Lung (tissue), 12 donors: Measurements from ENCODE around the gene CASZ1. TPM values are rescaled to one million over a fixed set of nuclear protein-coding genes. Genes with fewer than 3 reads are reported as not detected.

ENCODE experiments used
- ATAC-seq: fragments of 200-7000 bp; cut with Tn5 transposase; one replicate; pipeline ENCODE4 v1.9.1; 2020; ENCODE audit warnings: moderate number of reproducible peaks; ENCODE audit not compliant: insufficient read depth, low FRiP score
- DNase-seq, 3 donors: peaks; one replicate each; pipeline ENCODE4 v3.0.0-alpha.2; 2013 to 2017
- H3K27ac ChIP-seq, 2 donors: one replicate each; pipeline ENCODE4 v1.5.1; 2013; ENCODE audit warnings: mild to moderate bottlenecking in 2 of 2, moderate library complexity in 2 of 2, control low read depth in 1 of 2, inconsistent platforms in 1 of 2, low read depth in 1 of 2, low read length in 1 of 2
- H3K27me3 ChIP-seq, 3 donors: one replicate each; pipeline ENCODE4 v1.5.1; 2013; ENCODE audit warnings: low read length in 2 of 3; ENCODE audit not compliant: control insufficient read depth in 3 of 3, insufficient read depth in 3 of 3
- H3K36me3 ChIP-seq, 4 donors: one replicate each; pipeline ENCODE4 v1.5.1; 2013; ENCODE audit warnings: low read length in 4 of 4, mild to moderate bottlenecking in 1 of 4, moderate library complexity in 1 of 4; ENCODE audit not compliant: control insufficient read depth in 4 of 4, insufficient read depth in 4 of 4
- H3K4me1 ChIP-seq, 5 donors: one replicate each; pipeline ENCODE4 v1.5.1; 2013; ENCODE audit warnings: low read length in 5 of 5, mild to moderate bottlenecking in 2 of 5, moderate library complexity in 1 of 5; ENCODE audit not compliant: control insufficient read depth in 5 of 5, insufficient read depth in 5 of 5
- H3K4me3 ChIP-seq: one replicate; pipeline ENCODE4 v1.5.1; 2013; ENCODE audit warnings: mild to moderate bottlenecking, control low read depth, moderate library complexity
- H3K9ac ChIP-seq, 2 donors: one replicate each; pipeline ENCODE4 v1.5.1; 2013; ENCODE audit warnings: low read length in 2 of 2, control low read depth in 1 of 2; ENCODE audit not compliant: insufficient read depth in 1 of 2
- H3K9me3 ChIP-seq, 4 donors: one replicate each; pipeline ENCODE4 v1.5.1; 2013; ENCODE audit warnings: low read length in 3 of 4, mild to moderate bottlenecking in 1 of 4, moderate library complexity in 1 of 4; ENCODE audit not compliant: control insufficient read depth in 4 of 4, insufficient read depth in 3 of 4
- CTCF ChIP-seq: IDR thresholded peaks from 2 replicates; pipeline ENCODE4 v1.5.1; 2012; ENCODE audit warnings: mild to moderate bottlenecking; ENCODE audit errors: control extremely low read depth, extremely low read depth
- WGBS, 2 donors: extraction: QIAGEN DNeasy Blood & Tissue Kit; methylation state at CpG; one replicate each; pipeline ENCODE4 v1.1.7; 2013; 5-methylcytosine and 5-hydroxymethylcytosine counted together
- polyA plus RNA-seq, 2 donors: library from polyadenylated mRNA; stranded (reverse); fragments of 200-250 nt; gene quantifications; one replicate each; pipeline ENCODE4 v1.2.1, GENCODE V29; 2013
- total RNA-seq, 2 donors: library from RNA; depleted of rRNA in 1 of 2; stranded (reverse); fragments of >200 nt in 1 of 2; gene quantifications; one replicate each; pipeline ENCODE4 v1.2.1, GENCODE V29; 2014 to 2021
- donor health status: control.
- donor health status: control.
- donor health status: Bipolar disorder and iron deficiency.
- donor health status: healthy.
- donor health status: DM: yes; HTN: yes; CAD: no.

CASZ1 gene
- total and polyA plus RNA-seq, 4 donors = 10.3 to 69.9 (median 40.5) TPM

DNA sequence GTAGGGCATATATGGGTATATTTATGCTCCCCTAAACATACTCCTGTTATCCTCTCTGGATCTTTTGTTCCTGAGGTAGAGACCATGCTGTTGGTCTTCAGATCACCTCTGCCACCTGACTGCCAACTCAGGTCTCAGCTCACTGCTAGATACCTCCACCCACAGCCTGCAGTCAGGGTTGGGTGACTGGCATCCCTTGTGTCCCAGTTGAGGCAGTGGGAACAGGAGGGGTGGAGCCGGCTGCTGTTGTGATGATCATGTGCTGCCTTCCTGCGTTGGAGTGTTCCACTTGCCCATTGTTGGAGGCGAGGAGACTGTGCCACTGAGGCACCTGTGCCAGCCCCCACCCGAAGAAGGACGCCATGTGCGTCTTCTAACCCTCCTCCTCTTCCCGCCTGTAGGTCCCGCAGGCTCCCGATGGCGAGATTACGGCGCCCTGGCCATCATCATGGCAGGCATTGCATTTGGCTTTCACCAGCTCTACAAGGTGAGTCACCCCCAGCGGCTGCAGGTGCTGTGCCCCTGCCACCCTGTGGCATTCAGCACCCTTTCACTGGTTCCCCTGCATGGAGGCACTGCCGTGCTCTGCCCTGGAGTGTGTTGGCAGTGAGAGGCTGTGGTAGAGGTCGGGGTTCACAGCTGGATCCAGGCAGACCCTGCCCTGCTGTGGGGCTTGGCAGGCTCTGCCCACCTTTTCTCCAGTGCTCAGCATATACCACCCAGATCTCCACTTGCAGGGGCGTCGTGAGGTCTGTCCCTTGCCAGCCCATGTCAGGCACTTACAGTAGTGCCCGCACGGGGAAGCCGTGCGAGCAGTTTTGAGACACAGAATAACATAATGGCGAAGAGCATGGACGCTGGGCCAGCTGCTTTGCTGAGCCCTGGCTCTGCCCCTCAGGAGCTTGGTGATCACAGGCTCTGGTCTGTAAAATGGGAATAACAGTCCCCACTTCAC is 178.2 kb downstream of the CASZ1 start:
- no peak for DNase-seq
- no peak for ATAC-seq
- H3K9me3 ChIP-seq = no peaks in the 10 kb centered on the region
- 93 to 98% methylated on average over 23 of the region's 23 CpGs for WGBS, 2 donors
- peaks cover 0 to 10% (median 3%) of the 10 kb centered on the region in 4 donors for H3K36me3 ChIP-seq
- H3K27ac ChIP-seq = no peak overlapping the region
- no peaks in the 10 kb centered on the region for H3K27me3 ChIP-seq
- H3K4me1 ChIP-seq = no peaks in the 10 kb centered on the region
- no peak overlapping the region for H3K4me3 ChIP-seq
- H3K9ac ChIP-seq = no peak overlapping the region
- TF ChIP-seq CTCF = no peak

DNA sequence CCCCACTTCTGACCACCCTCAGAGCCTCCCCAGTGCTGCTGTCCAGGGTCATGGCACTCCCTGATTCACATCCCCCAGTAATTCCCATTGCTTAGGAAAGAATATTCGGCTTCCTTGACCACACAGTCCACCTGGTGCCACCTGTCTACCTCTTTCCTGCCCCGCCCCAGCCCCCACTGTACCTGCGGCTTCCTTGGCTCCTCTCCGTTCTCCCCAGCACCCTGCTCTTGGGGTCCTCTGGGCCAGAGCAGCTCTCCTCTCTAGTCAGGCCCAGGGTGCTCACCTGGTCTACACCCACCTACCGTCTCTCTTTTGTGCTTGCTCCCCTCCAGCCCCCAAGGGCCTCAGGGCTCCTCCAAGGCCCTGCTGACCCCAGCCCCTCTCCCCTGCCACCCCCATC is 179.1 kb downstream of the CASZ1 start:
- Histone ChIP-seq H3K9me3 (no peaks in the 10 kb centered on the region), H3K9ac (no peak overlapping the region), H3K27me3 (no peaks in the 10 kb centered on the region), H3K4me1 (no peaks in the 10 kb centered on the region), H3K4me3 (no peak overlapping the region), H3K27ac (no peak overlapping the region), H3K36me3 (peaks cover 0 to 8% (median 1%) of the 10 kb centered on the region in 4 donors)
- ATAC-seq = no peak
- no peak for TF ChIP-seq CTCF
- no peak for DNase-seq
- WGBS, 2 donors = 93 to 98% methylated on average over 5 of the region's 5 CpGs

- ATAC-seq (no peak), DNase-seq (no peak)
- Histone ChIP-seq H3K9me3 (no peaks in the 10 kb centered on the region), H3K4me3 (no peak overlapping the region), H3K4me1 (no peaks in the 10 kb centered on the region), H3K36me3 (peaks cover 0 to 5% (median 1%) of the 10 kb centered on the region in 4 donors), H3K27me3 (no peaks in the 10 kb centered on the region), H3K27ac (no peak overlapping the region), H3K9ac (no peak overlapping the region)
- no peak for TF ChIP-seq CTCF
- 97% methylated on average over 15 of the region's 15 CpGs for WGBS, 2 donors
Observed at GRCh38 chr1:10616696-10617095, 179.8 kb downstream of the CASZ1 start.
